ENCODE results near the gene SSH3.

SSH3 gene

DNA sequence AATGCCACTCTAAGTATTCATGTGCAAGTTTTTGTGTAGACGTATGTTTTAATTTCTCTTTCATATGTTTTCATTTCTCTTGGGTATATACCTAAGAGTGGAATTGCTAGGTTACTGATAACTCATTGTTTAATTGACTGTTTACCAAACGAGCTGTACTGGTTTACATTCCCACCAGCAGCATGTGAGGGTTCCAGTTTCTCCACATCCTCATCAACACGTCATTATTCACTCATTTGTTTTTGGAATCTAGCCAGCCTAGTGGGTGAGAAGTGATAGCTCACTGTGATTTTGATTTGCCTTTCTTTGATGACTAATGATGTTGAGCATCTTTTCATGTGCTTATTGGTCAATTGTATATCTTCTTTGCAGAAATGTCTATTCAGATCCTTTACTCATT is 10.2 kb upstream of the SSH3 start:
- DNase-seq (ENCODE audit: low spot score) = no peak

DNA sequence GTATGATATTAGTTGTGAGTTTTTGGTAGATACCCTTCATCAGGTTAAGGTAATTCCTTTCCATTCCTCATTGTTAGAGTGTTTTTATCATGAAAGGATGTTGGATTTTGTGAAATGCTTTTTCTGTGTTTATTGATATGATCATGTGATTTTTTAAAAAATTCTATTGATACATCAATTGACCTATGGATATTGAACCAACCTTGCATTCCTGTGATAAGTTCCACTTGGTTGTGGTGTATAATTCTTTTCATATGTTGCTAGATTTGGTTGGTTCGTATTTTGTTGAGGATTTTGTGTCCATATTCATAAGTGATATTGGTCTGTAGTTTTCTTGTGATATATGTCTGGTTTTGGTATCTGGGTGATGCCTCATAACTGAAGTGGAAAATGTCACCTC is 7.5 kb upstream of the SSH3 start:
- DNase-seq (ENCODE audit: low spot score) = no peak

DNA sequence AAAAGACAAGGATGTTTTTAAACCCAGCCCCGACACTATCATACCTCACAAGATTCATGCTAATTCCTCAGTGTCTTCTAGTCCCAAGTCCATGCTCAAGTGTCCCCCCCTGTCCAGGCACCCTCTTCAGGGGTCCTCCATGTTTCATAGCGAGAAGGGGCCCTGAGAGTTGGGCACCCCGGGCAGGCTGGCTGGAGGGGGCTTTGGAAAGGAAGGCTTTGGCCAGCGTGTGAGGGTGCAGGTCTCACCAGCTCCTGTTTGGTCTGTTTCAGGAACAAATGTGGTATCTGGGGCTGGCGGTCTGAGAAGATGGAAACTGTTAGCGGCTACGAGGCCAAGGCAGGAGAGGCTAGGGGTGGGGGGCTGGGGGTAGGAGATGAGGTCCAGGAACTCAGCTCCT is 4.5 kb upstream of the SSH3 start:
- no peak for DNase-seq (ENCODE audit: low spot score)

DNA sequence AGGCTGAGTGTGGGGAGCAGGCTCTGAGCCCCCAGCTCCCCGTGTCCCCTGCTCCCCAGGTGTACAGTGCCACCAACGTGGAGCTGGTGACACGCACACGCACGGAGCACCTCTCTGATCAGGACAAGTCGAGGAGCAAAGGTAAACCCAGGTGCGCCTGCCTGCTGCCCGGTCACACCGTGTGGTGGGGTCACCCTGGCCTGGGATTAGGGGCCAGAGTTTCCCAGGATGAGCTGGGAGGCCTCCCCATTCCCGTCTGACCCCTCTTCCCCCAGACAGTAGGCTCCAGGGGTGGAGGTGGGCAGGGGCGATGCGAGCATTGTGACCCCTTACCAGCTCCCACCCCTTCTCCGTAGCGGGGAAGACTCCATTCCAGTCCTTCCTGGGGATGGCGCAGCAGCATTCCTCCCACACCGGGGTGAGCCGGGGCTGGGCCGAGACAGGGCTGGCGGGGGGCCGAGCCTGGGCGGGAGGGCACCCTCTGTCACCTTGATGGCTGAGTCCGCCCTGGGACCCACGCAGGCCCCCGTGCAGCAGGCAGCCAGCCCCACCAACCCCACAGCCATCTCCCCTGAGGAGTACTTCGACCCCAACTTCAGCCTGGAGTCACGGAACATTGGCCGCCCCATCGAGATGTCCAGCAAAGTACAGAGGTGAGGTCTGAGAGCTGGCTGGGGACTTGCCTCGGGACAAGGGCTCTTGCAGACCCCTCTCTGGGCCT is 3.7 kb upstream of the SSH3 start:
- no peak for DNase-seq (ENCODE audit: low spot score)

DNA sequence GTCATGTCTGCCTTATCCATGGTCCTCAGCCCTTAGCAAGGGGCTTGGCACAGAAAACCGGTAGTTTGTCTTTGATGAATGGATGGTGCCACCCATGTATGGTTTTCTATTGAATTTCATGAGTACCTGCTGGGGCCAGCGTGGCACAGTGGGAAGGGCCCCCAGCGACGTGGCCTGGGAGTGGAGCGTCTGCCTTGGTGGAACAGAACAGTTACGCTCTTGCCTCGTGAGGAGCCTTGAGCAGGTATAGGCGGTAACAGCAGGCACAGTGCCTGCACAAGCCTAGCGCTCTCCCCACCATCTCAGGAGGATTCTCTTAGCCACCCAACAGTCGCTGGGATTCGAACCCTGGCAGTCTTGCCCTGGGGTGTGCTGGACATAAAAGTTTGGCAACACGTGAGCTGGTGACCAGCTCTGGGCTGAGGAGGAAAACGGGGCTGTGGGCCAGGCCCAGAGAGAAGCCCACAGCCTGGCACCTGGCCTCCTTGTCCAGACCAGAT is 3.0 kb upstream of the SSH3 start:
- DNase-seq (ENCODE audit: low spot score) = no peak

DNA sequence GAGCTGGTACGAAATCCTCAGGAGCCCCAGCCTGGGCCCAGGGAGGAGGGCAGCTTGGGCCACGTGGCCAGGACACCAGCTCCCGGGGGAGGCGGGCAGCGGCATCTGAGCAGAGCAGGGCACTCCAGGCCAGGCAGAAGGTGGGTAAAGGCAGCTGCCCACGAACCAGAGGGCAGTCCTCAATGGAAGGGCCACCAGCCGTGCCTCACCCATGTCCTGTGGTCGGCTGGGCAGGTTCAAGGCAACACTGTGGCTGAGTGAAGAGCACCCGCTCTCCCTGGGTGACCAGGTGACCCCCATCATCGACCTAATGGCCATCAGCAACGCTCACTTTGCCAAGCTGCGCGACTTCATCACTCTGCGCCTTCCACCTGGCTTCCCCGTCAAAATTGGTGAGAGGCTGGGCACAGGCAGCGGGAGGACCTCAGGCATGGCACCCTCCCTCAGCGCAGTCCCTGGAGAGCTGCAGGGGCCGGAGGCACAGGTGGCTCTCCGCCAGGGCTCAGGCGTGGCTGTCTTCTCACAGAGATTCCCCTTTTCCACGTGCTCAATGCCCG is 2.5 kb upstream of the SSH3 start:
- DNase-seq (ENCODE audit: low spot score) = no peak

DNA sequence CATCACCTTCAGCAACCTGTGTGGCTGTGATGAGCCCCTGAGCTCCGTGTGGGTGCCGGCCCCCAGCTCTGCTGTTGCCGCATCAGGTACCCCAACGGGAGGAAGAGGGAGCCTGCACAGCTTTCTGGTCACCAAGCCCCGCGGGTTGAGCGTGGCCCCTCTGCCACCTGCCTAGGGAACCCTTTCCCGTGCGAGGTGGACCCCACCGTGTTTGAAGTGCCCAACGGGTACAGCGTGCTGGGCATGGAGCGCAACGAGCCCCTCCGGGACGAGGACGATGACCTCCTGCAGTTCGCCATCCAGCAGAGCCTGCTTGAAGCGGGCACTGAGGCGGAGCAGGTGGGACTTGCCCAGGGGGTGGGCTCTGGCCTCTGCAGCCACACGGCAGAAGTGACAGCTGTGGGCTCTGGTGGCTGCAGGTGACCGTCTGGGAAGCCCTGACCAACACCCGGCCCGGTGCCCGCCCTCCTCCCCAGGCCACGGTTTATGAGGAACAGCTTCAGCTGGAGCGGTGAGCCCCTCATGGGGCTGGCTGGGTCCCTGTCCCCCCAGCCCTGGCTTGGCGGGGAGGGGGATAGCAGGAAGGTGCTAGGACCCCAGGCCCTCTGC is 1.9 kb upstream of the SSH3 start:
- no peak for DNase-seq (ENCODE audit: low spot score)

DNA sequence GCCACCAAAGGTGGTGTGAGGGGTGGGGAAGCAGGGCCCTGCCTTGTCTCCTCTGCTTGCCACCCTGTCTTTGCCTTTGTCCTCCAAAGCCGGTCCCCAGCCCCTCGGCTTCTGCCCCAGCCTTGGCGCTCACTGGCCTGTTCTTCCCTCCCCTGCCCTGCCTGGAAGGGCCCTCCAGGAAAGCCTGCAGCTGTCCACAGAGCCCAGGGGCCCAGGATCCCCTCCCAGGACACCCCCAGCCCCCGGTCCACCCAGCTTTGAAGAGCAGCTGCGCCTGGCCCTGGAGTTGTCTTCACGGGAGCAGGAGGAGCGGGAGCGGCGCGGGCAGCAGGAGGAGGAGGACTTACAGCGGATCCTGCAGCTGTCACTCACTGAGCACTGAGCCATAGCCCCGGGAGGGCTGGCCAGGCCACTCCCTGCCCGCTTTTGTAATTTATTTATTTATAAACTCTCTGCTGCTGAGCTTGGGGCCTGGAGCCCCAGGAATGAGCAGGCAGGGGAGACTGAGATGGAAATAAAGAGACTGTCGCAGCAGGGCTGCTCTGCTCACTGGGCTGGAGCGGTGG is 1.3 kb upstream of the SSH3 start:
- DNase-seq (ENCODE audit: low spot score) = no peak

DNA sequence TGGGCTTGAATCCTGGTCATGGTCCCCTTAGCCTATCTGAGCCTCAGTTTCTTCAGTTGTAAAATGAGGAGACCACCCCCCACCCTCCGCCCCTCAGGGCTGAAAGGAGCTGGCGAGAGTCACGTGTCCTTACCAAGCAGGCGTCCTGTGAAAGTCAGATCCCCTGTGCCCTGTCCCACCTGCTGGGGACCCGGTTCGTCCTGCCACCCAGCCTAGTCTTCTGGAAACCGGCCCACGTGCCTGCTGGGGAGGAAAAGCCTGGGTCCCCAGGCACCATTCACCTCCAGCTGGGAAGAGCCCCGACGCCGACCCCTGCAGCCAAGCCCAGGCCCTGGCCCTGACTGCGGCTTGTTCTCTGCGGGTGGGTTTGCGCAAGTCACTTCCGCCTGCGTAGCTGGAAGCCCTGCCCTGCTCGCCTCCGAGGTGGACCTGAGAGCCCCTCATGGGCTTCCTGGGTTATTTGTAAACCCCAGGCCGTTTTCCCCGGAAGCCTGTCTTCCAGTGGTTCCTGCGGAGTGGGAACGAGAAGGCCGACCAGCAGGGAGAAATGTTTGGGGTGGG is 679 bp upstream of the SSH3 start:
- DNase-seq (ENCODE audit: low spot score) = no peak

DNA sequence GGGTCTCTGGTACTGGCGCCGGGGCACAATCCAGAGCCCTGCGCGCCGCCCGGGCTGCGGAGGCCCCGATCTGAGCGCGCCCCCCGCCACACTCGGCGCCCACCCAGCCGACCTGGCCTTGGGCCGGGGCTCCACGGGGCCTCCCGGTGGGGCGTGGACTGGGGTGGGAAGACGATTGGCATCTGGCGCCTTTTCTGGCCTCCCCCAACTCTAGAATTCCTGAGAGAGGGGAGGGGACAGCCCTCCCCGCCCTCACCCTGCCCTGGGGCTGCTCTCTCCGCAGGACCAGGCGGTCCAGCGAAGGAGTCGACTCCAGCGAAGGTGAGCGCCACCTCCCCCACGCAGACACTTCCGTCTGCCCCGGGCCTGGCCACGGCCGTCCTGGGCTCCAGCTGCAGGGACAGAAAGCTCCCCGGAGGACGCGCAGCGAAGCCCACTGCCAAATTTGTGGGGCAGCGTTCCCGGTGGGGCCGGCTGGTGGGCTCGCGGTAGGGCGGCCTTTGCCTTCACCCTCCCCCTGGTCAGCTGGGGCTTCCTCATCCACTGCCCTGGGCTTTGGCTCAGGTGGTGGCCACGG is 593 bp downstream of the SSH3 start:
- DNase-seq (ENCODE audit: low spot score) = no peak

DNA sequence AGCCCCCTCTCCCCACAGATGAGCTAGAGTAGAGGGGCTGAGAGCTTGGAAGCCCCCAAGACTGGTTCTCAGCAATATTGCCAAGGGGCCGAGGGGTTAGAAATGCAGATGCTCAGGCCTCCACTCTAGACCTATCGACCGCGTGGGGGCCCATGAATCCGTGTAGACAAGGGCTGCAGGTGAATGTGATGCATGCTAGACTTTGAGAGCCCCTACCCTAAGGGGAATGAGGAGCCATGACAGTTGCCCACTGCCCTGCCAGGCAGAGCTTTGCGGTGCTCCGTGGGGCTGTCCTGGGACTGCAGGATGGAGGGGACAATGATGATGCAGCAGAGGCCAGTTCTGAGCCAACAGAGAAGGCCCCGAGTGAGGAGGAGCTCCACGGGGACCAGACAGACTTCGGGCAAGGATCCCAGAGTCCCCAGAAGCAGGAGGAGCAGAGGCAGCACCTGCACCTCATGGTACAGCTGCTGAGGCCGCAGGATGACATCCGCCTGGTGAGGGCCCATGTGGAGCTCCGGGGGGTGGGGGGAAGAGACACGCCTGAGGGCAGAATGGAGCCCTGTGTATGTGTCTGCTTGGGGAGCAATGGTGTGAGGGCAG is 1.3 kb downstream of the SSH3 start:
- no peak for DNase-seq (ENCODE audit: low spot score)

DNA sequence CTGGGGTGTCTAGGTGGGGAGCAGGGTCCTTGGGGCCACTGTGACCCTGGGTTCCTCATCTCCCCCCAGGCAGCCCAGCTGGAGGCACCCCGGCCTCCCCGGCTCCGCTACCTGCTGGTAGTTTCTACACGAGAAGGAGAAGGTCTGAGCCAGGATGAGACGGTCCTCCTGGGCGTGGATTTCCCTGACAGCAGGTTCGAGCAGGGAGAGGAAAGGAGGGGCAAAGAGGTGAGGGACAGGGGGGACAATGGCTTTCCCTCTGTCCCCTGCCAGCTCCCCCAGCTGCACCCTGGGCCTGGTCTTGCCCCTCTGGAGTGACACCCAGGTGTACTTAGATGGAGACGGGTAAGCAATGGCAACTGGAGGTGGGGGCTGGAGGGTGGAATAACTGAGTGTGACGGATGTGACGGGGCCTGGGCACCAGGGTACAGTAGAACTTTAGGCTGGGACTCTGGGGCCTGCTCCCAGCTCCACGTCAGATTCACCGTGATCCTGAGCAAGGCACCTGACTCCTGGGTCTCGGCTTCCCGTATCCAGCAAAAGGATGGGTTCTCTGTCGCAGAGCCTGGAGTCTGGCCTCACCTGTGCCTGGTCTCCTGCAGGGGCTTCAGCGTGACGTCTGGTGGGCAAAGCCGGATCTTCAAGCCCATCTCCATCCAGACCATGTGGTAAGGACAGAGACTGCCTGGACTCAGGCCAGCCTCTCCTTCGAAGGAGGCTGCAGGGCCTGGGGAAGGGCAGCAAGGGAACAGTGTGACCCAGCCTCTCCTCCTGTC is 3.6 kb downstream of the SSH3 start:
- DNase-seq (ENCODE audit: low spot score) = no peak

DNA sequence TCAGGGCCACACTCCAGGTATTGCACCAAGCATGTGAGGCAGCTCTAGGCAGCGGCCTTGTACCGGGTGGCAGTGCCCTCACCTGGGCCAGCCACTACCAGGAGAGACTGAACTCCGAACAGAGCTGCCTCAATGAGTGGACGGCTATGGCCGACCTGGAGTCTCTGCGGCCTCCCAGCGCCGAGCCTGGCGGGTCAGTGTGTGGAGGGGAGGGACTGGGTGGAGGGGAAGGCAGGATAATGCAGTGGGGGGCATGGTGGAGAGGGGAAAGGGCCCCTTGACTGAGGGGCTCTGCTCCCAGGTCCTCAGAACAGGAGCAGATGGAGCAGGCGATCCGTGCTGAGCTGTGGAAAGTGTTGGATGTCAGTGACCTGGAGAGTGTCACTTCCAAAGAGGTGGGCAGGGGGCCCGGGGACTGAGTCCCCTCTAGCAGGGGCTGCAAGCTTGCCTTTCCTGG is 4.2 kb downstream of the SSH3 start:
- no peak for DNase-seq (ENCODE audit: low spot score)

DNA sequence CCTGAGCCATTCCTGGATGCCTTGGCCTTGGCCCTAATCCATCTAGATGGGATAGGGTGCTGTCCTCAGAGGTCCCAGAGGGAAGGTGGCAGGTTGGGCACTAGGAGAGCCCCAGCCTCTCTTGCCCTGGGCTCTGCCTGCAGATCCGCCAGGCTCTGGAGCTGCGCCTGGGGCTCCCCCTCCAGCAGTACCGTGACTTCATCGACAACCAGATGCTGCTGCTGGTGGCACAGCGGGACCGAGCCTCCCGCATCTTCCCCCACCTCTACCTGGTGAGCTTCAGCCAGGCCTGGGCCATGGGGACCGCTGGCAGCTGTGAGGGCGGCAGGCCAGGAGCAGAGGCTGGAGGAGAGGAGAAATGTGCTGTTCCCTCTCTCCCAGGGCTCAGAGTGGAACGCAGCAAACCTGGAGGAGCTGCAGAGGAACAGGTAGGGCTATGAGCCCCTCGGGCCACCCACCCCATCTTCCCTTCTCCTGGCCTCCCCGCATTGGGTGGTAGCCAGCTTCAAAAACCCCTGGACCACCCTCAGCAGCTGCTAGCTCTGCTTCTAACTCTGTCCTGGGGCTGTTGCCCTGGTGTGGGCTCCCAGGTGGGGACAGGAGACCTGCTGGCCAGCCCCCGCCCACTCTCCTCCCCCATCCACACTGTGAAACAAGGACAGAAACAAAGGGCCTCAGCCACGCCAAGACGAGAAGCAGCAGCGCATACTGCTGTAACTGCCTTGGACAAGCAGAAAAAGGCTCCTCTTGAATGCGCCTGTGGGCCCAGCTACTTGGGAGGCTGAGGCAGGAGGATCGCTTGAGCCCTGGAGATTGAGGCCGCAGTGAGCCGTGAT is 4.9 kb downstream of the SSH3 start:
- no peak for DNase-seq (ENCODE audit: low spot score)

DNA sequence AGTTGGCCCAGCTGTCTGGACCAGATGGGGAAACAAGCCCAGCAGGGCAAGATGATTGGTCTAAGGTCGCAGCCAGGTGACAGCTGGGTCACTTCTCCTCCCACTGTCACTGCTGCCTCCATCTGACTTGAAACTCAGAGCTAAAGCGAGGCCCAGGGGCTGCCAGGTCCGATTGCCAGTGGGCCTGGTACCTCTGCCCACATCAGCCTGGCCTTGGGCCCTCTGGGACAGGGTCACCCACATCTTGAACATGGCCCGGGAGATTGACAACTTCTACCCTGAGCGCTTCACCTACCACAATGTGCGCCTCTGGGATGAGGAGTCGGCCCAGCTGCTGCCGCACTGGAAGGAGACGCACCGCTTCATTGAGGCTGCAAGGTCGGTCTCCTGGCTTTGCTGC is 5.8 kb downstream of the SSH3 start:
- DNase-seq (ENCODE audit: low spot score) = no peak

DNA sequence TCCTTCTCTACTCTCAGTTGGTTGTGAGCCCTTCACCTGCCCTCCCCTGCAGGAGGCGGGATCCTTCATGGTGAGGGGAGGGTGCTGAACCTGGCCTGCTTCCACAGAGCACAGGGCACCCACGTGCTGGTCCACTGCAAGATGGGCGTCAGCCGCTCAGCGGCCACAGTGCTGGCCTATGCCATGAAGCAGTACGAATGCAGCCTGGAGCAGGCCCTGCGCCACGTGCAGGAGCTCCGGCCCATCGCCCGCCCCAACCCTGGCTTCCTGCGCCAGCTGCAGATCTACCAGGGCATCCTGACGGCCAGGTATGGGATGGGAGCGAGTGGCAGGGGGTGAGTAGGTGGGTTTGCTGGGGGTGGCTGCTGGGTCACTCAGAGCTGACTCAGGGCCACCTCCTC is 6.3 kb downstream of the SSH3 start:
- no peak for DNase-seq (ENCODE audit: low spot score)

DNA sequence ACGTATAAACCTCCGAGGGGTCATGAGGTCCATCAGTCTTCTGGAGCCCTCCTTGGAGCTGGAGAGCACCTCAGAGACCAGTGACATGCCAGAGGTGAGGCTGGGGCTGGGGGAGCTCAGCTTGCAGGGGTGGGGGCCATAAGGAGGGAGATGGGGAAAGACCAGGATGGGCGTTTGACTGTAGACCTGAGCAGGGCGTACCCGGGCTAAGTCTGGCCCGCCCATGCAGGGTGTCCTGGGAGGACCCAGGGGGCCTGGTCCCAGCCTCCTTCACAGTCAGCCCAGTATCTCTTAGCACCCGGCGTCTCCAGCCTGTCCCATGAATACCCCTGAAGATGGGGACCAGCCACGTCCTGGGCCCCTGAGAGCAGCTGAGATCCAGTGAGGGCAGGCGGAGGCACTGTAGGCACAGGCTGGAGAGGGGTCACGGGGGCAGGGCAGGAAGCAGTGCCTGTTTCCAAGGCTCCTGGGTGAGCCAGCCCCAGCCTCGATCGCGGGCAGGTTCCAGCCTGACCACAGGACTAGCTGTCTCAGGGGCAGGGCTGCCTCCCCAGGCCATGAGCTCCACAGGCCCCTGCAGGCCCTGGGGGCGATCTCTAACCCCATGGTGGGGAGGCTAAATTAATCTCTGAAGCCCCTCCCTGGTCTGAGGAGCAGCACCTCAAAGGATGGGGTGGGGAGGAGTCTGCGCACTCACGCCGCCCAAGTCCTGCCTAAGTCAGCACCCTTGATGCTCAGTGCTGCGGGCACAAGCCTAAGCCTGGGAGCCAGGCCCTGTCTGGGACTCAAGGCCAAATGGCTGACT is 7.1 kb downstream of the SSH3 start:
- DNase-seq (ENCODE audit: low spot score) = no peak

DNA sequence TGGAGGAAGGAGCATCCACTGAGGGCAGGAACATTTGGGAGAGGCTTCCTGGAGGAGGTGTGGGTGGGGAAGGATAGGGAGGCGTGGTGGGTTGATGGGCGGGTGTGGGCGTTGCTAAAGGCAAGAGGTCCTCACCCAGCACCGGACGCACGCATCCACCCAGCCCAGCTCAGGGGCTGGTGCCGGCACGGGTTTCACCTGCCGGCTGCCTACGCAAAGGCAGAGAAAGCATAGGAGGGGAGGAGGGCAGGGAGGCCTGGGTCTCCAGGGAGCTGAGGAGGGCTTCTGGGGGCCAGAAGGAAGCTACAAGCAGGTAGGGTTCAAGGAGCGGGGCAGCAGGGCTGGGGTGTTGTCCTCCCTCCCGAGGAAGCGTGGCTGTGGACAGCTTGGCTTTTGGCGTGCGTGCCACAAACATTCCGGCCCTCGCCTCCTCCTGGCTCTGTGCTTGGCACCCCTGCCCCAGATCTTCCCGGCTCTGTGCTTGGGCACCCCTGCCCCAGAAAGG is 7.8 kb downstream of the SSH3 start:
- DNase-seq (ENCODE audit: low spot score) = no peak

DNA sequence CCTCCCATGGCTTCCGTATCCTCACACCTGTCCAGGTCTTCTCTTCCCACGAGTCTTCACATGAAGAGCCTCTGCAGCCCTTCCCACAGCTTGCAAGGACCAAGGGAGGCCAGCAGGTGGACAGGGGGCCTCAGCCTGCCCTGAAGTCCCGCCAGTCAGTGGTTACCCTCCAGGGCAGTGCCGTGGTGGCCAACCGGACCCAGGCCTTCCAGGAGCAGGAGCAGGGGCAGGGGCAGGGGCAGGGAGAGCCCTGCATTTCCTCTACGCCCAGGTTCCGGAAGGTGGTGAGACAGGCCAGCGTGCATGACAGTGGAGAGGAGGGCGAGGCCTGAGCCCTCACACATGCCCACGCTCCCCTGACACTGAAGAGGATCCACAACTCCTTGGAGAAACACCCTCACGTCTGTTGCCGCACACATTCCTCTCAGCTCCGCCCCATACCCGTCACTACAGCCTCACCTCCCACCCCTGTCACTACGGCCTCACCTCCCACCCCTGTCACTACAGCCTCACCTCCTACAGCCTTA is 8.3 kb downstream of the SSH3 start:
- DNase-seq (ENCODE audit: low spot score) = no peak

Measured in hepatic stellate cell (primary cell).